Loucy (cell line): ENCODE measurements around the gene CRACR2A.

Source experiments
- EZH2phosphoT487 ChIP-seq: fragments of 200-600 bp; IDR thresholded peaks from 2 replicates; pipeline ENCODE4 v1.6.1; 2018; ENCODE audit warnings: antibody characterized with exemption, mild to moderate bottlenecking, moderate library complexity, borderline replicate concordance
- TF ChIP-seq, protein P1 (sequence below): fragments of 200-600 bp; sonication (generic); conservative IDR thresholded peaks from 2 replicates; pipeline ENCODE4 v1.5.1; 2014; ENCODE audit warnings: mild to moderate bottlenecking, antibody characterized with exemption, low read length

DNA sequence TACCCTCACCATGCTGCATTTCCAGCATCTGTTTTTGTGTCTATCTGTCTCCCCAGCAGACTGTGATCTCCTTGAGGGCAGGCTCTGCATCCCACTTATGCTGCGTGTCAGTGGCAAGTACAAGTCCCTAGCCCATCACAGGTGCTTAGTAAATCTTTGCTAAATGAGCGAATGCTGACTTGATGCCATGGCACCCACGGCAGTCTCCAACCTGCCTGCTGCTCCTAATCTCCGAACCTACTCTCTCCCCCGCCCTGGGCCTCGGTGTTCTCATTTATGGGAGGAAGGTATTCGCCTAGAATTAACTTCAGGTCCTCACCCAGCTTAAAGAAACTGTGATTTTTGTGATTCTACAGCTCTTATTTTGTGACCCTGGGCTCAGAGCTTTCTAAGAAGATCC, 152.0 kb downstream of the CRACR2A start:
- TF ChIP-seq, protein P1, sequence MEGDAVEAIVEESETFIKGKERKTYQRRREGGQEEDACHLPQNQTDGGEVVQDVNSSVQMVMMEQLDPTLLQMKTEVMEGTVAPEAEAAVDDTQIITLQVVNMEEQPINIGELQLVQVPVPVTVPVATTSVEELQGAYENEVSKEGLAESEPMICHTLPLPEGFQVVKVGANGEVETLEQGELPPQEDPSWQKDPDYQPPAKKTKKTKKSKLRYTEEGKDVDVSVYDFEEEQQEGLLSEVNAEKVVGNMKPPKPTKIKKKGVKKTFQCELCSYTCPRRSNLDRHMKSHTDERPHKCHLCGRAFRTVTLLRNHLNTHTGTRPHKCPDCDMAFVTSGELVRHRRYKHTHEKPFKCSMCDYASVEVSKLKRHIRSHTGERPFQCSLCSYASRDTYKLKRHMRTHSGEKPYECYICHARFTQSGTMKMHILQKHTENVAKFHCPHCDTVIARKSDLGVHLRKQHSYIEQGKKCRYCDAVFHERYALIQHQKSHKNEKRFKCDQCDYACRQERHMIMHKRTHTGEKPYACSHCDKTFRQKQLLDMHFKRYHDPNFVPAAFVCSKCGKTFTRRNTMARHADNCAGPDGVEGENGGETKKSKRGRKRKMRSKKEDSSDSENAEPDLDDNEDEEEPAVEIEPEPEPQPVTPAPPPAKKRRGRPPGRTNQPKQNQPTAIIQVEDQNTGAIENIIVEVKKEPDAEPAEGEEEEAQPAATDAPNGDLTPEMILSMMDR = no peak
- TF ChIP-seq EZH2phosphoT487 = no peak
